HG02981 (cell line): ENCODE data around the gene NFE2L2.
"Not testable (repeated sequence)": the region's sequence is repeated elsewhere in the genome, so short reads cannot be mapped to it uniquely, and the experiment has no call there.

Experiments
- ATAC-seq: cut with Tn5 transposase; IDR thresholded peaks from one replicate; pipeline ENCODE4 v1.9.1; 2021; ENCODE audit warnings: mild to moderate bottlenecking, moderate library complexity; ENCODE audit not compliant: unreplicated experiment

NFE2L2 gene

DNA sequence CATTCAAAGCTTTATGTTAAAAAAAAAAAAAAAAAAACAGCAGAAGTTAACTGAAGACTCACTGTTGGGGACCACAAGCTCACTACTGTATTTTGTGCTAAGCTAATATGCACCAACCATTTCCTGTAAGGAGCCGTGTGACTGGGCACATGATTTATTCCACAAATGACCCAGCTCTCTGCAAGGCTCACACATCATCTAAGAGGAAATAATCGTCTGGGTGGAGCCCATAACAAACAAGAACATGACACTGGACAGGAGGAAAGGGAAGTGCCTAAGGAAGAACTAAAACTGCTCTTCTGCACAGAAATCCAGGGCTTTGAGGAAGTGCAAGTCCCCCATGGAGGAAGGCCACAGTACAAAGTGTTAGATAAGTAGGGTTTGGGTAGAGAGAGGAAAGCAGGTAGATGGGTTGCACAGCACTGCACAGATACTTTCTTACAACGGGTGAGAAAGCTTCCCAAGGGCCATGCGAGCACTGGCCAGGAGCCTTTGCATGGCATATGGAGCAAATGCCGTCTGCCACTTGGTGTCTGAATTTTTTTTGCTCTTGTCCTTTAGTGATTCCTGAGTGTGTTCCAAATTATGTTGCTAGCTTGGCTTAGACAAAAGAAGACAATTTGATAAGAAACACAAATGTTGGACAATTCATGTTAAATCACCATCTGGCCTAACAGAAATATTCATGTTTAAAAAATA, 24.4 kb downstream of the NFE2L2 start:
- ATAC-seq, result peak; percentile 58

DNA sequence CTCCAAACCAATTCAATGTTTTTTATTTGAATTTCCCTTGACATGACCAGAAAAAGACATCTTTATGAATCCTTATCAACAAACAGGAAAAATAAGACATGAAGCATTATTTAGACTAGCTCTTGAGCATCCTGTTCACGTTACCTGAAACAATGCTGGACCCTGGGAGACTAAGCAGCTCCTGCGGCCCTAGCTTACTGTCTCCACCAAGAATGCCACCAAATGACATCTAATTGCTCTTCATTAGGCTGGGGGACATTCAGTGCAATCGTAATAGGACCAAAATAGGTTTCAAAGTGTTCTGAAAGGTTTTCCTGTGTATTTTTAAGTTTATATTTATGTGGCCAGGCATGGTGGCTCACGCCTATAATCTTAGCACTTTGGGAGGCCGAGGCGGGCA, 25.5 kb downstream of the NFE2L2 start:
- no peak for ATAC-seq

DNA sequence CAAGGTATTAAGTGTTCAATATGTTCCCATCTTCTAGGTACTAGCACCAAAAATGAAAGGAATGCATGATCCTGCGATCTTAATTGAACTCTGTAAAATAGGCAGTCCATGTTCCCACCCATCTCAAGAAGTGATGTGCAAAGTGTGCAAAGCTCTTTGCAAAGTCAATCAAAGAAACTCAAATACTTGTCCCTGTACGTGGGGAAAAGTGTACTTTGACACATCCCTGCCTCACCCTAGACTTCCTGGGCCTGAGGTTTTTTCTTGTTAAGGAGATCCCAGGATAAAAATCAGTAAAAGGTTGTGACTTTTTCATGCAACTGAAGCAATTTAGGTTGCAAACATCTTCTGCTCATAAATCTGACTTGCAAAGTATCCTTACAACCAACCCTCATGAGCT, 26.6 kb downstream of the NFE2L2 start:
- no peak for ATAC-seq

DNA sequence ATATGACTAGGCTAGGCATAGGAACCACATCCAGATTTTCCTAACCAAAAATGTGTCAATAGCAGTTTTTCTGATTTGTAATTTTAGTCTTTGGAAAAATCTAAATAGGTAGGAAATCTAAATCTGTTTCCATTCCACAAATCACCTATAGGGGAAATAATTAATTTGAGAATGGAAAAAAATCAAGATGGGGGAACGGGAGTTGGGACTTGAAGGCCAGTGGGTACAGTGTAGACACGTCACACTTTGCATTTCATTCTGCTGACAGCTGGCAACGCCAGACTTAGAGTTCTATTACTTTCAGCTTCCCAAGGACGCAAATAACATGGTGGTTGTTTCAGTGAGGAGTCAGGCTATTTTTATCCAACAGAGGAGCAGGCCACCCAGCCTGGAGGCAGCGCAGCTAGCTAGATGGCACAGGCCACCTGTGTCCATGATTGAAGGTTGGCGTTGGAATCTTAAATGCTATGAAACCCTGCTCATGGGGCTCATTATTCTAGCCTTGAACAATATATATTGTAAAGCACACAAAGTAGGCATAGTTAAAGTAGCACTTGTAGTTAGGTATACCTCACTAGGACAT, 28.6 kb downstream of the NFE2L2 start:
- ATAC-seq, result no peak

DNA sequence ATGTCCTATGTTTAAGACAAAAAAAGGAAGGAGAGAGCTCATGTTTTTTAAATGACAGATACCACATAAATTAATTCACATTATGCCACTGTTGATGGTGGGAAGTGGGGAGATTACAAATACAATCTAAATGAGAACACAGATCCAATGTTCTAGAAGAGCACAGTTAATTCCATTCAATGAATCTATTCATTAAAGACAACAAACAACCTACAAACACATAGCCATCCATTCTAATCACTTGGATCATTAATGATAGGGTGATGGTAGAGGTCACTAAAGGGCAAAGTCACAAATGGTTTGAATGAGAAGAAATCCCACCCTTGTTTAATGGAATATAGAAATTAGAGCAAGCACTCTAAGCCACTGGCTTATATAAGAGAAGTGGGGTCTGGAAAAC, 30.3 kb downstream of the NFE2L2 start:
- no peak for ATAC-seq

DNA sequence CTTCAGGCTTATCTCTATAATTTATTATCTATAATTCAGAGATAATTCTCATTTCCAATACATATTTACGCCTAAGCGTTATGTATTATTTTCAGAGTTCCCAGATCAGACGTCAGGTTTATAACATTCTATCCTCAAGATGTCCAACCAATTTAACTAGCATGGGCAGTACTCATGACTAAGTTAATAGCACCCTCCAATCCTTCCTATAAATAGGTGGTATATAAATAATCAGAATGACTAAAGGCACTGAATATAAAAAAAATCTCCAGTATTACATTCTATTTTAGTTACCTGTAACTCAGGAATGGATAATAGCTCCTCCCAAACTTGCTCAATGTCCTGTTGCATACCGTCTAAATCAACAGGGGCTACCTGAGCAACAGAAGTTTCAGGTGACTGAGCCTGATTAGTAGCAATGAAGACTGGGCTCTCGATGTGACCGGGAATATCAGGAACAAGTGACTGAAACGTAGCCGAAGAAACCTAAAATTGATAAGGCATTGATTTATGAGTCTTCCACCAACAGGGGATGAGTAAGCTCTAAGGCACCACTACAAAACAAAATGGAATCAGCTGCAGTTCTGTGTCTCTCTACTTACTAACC, 32.3 kb downstream of the NFE2L2 start:
- ATAC-seq, result no peak

DNA sequence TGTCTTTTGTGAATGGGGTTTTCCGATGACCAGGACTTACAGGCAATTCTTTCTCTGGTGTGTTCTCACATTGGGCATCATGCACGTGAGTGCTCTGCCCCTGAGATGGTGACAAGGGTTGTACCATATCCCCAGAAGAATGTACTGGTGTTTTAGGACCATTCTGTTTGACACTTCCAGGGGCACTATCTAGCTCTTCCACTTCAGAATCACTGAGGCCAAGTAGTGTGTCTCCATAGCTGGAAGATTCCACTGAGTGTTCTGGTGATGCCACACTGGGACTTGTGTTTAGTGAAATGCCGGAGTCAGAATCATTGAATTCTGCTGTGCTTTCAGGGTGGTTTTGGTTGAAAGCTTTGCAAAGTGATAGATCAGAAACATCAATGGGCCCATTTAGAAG, 33.3 kb downstream of the NFE2L2 start:
- no peak for ATAC-seq

DNA sequence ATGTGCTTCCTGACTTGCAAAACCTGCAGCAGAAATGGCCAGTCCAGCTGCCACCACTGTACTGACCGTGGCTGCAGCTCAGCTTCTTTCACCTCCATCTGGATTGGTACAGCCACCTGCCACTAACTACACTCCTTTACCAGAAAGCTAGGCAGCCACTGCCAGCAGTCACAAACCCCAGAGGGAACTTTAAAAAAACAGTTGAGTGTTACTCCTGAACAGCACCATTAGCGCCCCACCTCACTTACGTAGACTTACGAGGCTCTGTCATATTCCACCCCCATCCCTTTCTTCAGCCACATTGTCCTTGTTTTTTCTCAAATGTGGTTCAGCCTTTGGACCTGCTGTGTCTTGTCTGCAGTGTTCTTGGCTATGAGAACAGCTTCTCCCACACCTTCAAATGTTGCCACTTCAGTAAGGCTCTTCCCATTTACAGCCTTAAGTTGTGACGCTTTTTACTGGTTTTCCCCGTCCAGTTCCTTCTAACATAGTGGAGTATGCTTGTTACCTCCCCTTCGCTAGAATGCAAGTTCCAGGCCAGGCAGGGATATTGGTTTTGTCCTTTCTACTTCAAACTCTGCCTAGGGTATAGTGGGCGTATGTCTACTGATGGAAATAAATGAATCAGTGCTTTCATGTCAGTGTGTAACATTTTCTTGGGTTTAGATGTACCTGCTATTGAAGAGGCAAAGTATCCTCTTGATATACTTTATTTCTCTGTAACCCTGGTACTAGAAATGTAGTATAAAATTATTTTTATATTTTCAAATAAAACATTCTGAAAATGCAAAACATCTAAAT, 34.9 kb downstream of the NFE2L2 start:
- ATAC-seq, result no peak

DNA sequence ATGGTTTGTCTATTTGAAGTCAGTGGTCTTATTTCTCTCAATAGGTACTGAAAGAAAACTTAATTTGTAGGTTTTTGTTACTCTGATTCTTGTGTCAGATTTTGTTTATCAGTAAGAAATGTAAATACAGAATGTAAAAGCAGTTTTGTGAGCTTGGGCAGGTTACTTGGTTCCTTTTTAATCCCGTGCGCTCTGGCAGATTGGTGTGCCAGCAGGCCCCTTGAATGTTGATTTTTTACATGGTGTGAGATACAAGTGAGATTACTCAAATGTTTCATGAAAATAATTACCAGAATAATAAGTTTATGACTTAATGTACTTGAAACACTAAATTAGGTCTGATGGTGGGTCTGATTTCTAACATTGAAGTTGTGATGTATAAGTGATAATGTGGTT, 38.6 kb downstream of the NFE2L2 start:
- no peak for ATAC-seq

DNA sequence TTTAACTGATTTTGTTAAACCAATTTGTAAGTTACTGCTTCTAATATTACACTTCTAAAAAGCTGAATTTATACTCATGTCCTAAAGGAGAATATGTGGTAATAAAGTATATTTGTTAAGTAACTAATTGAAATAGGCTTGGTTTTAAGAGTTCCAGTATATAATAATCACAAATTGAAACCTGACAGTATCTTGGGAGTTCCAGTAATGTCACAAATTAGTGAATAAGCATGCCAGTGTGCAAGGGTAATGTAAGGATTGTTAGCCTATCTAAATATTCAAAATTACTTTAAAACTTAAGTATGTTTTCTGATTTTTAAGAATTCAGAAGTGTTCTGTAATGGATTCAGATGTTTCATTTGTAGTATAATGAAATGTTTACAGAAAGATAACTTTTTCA, 41.1 kb downstream of the NFE2L2 start:
- not testable (repeated sequence) for ATAC-seq

DNA sequence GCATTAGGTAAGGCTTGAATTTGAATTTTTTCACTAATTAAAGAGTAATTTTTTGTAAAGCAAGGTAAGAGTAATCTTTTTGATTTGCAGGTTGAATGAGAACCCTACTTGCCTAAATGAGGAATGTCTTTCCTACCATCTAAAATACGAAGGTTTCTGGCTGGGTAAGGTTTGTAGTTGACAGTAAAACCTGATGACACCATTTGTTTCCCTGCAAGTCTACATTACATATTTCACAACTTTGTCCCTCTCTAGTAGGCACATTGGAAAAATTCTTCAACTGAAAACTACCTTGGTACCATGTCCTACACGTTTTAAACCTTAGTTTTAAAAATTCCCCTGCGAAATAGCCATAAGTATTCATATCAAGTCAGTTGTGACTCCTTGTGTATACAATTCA, 42.6 kb downstream of the NFE2L2 start:
- ATAC-seq, result no peak

DNA sequence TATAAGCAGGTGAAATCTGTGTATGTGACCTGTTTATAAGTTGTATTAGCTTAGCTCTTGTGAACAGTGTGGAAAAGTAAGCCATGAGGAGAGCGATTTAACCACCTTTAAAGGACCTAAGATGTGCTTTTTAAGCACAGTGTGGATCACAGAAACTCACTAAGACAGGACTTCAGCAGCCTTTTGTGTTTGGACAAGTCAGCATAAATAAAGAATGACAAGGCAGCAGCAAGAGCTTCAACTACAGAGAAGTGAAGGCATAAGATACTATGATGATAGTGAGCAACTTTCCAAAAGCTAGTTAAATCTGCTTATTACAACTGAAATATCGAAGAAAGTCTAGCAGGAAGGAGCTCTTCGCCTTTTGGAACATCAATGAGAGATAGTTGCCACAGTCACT, 43.0 kb downstream of the NFE2L2 start:
- no peak for ATAC-seq

DNA sequence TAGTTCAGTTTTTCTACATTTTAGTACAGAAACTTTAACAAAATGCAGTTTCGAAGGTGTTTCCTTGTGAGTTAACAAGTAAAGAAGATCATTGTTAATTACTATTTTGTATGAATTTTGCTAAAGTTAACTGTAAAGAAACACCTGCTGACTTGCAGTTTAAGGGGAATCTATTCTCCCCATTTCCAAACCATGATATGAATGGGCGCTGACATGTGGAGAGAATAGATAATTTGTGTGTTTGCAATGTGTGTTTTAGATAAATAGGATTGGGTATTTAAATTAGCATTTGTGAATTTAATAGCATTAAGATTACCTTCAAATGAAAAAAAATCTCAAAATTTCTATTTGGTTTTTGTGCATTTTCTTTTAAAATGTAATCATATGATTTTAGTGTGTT, 44.7 kb downstream of the NFE2L2 start:
- not testable (repeated sequence) for ATAC-seq

DNA sequence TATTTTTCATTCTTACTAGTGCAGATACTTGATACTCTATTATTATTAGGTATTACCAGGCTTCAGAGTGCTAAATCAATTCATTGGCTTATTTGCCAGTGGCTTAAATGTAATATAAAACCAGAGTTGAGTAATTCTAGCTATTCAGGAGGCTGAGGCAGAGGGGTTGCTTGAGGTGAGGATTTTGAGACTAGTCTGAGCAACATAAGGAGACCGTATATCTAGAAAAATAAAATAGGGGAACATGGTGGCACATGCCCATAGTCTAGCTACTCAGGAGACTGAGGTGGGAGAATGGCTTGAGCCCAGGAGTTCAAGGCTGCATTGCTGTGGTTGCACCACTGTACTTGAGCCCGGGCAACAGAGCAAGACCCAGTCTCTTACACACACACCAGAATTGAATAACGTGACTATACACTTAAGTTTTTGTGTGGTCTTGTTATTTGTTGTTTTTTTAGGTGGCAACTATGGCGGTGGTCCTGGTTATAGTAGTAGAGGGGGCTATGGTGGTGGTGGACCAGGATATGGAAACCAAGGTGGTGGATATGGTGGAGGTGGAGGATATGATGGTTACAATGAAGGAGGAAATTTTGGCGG, 47.2 kb downstream of the NFE2L2 start:
- no peak for ATAC-seq

DNA sequence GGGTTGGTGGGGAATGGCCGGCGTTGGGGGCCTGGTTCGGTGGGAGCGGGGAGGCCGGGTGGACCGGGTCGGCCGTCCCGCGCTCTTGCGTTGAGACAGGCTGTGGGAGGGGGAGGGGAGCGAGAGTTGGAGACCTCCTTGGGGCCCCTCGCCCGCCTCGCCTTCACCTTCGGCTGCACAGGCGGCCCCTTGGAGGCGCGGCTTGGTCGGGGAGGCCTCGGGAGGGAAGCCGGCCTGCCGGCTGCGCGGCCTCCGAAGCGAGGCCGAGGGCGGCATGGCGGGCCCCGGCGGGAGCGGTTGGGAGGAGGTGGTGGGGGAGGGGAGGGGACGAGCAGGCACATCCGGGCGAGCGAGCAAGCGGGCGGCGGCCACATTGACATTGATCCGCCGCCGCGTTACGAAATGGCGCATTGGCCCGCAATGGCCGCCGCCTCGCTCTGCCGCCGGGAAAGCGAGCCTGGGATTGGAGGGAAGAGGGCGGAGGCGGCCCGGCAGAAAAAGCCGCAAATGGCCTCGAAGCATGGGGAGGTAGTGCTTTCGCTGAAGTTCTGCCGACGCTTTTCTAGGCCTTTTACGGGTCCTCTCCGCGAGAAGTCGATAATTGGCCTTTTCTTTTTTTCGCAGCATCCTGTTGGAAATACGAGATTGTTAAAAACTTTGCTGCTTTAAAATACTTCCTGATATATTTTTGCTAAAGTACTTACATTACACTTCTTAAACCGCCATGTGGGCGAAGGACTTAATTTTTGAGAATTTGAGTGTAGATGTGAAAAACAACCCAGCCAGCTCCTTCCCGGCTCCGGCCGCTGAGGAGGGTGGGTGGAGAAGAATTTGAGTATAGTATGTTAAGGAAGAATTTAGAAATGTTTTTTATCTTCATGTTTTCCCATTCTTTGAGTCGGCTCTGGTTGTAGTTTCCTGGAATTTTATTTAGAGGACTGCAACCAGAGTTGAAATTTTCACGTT, 51.4 kb downstream of the NFE2L2 start:
- peak; percentile 42 for ATAC-seq

DNA sequence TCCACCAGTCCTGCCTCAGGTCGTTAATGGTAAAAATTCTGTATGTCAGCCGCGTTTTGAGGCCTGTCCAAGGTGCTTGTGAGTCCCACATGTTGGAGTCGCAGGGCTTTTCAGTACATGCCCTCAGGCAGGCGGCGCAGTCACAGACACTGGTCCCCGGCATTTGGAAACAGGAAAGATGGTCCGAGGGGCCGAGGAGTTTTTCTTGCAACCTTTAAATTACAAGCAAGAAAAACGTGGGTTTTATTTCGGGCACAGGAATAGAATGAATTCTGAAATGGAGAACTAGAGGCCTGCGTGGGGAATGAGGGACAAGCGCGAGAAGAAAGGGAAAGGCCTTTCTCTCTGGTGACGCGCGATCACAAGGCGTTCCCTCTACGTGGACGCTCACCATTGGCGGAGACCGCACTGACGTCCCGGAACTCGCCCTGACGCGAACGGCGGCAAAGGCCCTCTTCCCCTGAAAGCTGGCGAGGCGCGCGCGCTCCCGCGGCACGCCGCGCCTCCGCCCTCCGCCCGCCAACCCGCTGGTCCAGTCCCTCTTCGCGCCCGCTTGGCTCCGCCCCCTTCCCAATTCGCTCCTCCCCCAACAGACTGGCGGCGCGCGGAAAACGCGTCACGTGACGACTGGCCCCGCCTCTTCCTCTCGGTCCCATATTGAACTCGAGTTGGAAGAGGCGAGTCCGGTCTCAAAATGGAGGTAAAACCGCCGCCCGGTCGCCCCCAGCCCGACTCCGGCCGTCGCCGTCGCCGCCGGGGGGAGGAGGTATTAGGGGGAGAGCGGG, 52.2 kb downstream of the NFE2L2 start, which contains the start of gene HNRNPA3:
HNRNPA3 (plus strand) TSS at position 689 of the 785 bp plus-strand sequence; CDS start at position 695, 6 bp downstream.
- peak; percentile 88 for ATAC-seq

DNA sequence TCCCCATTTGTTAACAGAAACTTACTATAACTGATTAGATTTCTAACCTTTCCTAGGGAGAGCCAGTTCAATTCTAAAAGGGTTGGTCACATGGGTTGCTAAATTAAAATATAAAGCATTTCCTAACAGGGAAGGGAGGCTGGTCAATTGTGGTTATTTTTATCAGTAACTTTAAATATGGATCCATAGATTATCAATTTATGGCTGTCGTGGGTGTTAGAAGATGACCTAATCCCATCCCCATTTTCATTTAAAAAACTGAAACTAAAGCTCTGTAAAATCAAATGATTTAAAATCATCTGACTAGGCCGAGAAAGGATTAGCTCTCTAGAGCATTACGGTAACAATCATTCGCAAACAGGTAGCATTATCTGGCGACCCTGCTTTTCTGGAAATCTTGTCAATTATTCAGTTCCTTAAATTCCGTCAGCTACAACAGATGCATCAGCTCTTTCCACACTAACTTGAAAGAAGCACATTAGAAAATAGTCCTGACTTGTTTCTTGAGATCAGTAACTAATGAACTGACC, 52.9 kb downstream of the NFE2L2 start:
- ATAC-seq, result no peak

DNA sequence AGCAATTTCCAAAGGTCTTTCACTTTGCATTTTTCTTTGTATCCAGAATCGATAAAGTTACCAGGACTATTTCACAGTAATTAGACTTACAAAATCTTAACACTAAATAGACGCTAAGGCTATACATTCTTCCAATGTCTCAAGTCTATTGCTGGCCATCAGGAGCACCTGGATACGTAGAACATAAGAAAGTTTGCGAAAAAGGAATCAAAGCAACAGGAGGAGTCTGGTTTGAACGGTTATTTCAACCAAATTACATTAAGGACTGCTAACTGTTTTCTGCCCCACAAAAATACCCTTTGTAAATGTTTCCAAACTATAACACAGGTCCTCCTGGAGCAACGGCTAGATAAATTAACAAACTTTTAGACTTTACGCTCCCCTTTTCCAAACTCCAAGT, 53.4 kb downstream of the NFE2L2 start:
- no peak for ATAC-seq

DNA sequence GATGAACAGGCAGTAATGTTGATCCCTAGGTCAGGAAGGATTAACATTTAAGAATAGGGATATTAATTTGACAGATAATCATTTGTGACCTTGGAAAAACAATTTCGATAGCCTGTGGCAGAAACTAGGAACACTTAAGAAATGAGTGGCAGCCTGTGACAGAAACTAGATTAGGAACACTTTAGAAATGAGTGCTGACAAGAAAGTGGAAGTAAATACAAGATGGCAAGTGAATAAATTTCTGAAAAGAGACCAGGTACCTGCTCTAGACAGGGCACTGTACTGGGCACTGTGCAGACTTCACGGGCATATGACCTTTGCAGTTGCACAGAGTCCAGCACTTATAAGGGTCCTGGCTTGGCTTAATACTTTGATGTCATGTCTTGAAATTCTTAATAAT, 57.4 kb downstream of the NFE2L2 start:
- peak; percentile 81 for ATAC-seq
